ENCODE data around the gene TEKT5. TPM values are rescaled to one million over a fixed set of nuclear protein-coding genes. Genes with fewer than 3 reads are reported as not detected.

Gene TEKT5
- total and polyA plus RNA-seq, 9 of the 15 experiments (the other 6 are each of a cell fraction or from before 2014, with no cell fraction given): 0.10 to 0.19 TPM; not detected in 7

GRCh38 chr16:10654592-10655414, 39.9 kb downstream of the TEKT5 start:
- in situ Hi-C loops (cut with MboI): no loop called here
- 12% methylated on average over 7 of the region's 8 CpGs for WGBS (ENCODE audit: insufficient coverage, low coverage, missing lambda C conversion rate)
- TF ChIP-seq KLF13 (tag; IDR thresholded peaks at IDR 0.05; ENCODE audit: borderline replicate concordance, low read depth) (no peak), ZNF778 (CRISPR knock-in tag; IDR thresholded peaks at IDR 0.05) (no peak), MYC (IDR thresholded peaks at IDR 0.05; ENCODE audit: low read depth, low read length) (no peak), MYC (CRISPR knock-in tag; IDR thresholded peaks at IDR 0.05; ENCODE audit: borderline replicate concordance, low read depth) (no peak), FOSL1 (tag; conservative IDR thresholded peaks at IDR 0.05) (no peak), PTRF (tag; IDR thresholded peaks at IDR 0.05) (no peak), ZNF431 (CRISPR knock-in tag; IDR thresholded peaks at IDR 0.05) (no peak), STAT5B (CRISPR knock-in tag; IDR thresholded peaks at IDR 0.05) (no peak), PBX2 (CRISPR knock-in tag; IDR thresholded peaks at IDR 0.05; ENCODE audit: low read depth) (no peak), PBX2 (tag; conservative IDR thresholded peaks at IDR 0.05; ENCODE audit: low read depth) (no peak), ZNF518B (CRISPR knock-in tag; IDR thresholded peaks at IDR 0.05) (no peak), POLR2B (IDR thresholded peaks at IDR 0.05; ENCODE audit: low read depth, partially characterized antibody) (no peak), ATF3 (IDR thresholded peaks at IDR 0.05) (no peak), ATF3 (CRISPR knock-in tag; conservative IDR thresholded peaks at IDR 0.05) (no peak)

More at GRCh38 chr16:10654592-10655414, 39.9 kb downstream of the TEKT5 start:
- H3K27ac ChIP-seq (ENCODE audit: extremely low read depth, low read depth, low read length): no peak overlapping the region
- no peak overlapping the region for H3K9ac ChIP-seq (ENCODE audit: insufficient read depth in 1 of 2, low read depth in 2 of 2, low read length in 2 of 2)
- DNase-seq (ENCODE audit: extremely low read depth in 1 of 4, low spot score in 3 of 4) (no peak), FAIRE-seq (no peak), ATAC-seq (no peak)
- ChIA-PET CTCF (ENCODE audit: low intra/inter-chr PET ratio) (no interaction called here), POLR2A (interaction anchor here (0.7 to 0.8 kb wide), 2 partner anchors 8 to 148 kb away, joined by 3 to 4 read pairs; no protein-coding TSS in a partner anchor)
- H3K79me2 ChIP-seq (ENCODE audit: control insufficient read depth, insufficient read depth, low read length): no peaks in the 10 kb centered on the region
- peaks cover 7 to 9% of the 10 kb centered on the region in 2 experiments for H3K27me3 ChIP-seq (ENCODE audit: control insufficient read depth in 2 of 2, insufficient read depth in 2 of 2, low read length in 2 of 2)
- no peak overlapping the region for H3K4me2 ChIP-seq (ENCODE audit: insufficient read depth, low read length)
- intact Hi-C loops (cut with micrococcal nuclease): no loop called here
- BruUV-seq (replicated peaks): no TSS peak
- no peaks in the 10 kb centered on the region for H3K36me3 ChIP-seq (ENCODE audit: control insufficient read depth, insufficient read depth, low read length)
- H4K20me1 ChIP-seq (replicated peaks; ENCODE audit: control insufficient read depth, insufficient read depth, low read length): no peaks in the 10 kb centered on the region
- H3K4me3 ChIP-seq: no peak overlapping the region
- H3K9me3 ChIP-seq (replicated peaks; ENCODE audit: control insufficient read depth, insufficient read depth, low read depth, low read length): no peaks in the 10 kb centered on the region
- H2AFZ ChIP-seq (ENCODE audit: low read depth, low read length): no peak overlapping the region
- peaks cover 0 to 3% of the 10 kb centered on the region in 2 experiments; a peak in 2 of 5 replicates for H3K4me1 ChIP-seq (replicated peaks in 1 of 2; ENCODE audit: control insufficient read depth in 2 of 2, insufficient read depth in 2 of 2, low read length in 2 of 2)
- H3K9me1 ChIP-seq (ENCODE audit: control insufficient read depth, insufficient read depth, low read length): no peaks in the 10 kb centered on the region
